ENCODE data around the gene SLC22A1. TPM values are rescaled to one million over a fixed set of nuclear protein-coding genes. Genes with fewer than 3 reads are reported as not detected.

The SLC22A1 gene
- total and polyA plus RNA-seq, 2 of the 8 experiments (the other 6 are each of a cell fraction or from before 2014, with no cell fraction given): 0.12 to 0.45 TPM

DNA sequence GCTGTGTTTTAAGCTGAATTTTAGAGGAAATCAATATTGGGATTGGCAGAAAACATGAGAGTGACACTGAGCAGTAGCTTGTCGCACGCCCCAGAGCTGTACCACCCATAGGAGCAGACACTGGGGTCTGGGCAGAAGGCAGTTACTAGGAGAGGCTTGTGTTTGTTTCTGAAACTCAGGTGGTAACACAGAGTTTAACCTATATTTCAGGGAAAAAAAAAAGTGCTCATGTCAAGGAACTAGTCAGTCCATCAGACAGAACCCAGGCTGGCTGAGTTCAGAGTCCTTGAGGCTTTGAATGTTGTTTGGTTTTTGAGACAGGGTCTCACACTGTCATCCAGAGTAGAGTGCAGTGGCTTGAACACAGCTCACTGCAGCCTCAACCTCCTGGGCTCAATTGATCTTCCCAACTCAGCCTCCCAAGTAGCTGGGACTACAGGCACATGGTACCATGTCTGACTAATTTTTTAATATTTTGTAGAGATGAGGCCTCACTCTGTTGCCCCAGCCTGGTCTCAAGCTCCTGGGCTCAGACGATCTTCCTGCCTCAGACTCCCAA, 6.6 kb downstream of the SLC22A1 start:
- 92% methylated on average over 3 of the region's 3 CpGs; no CpG with 5 or more reads in 1 of the 2 experiments for WGBS, 2 experiments (ENCODE audit: extremely low coverage in 1 of 2, insufficient coverage in 1 of 2, insufficient read length in 1 of 2, insufficient replicate concordance in 2 of 2, low coverage in 1 of 2, low lambda C conversion rate in 2 of 2, missing lambda C conversion rate in 1 of 2)
- Histone ChIP-seq H3K18ac (ENCODE audit: extremely low read depth, low read length) (no peak overlapping the region), H2AFZ (ENCODE audit: low read length) (no peak overlapping the region)
- TF ChIP-seq CTCF (IDR thresholded peaks at IDR 0.05; ENCODE audit: control extremely low read depth in 1 of 3, insufficient read depth in 1 of 3, low read depth in 1 of 3, low read length in 3 of 3) (no peak), CREB1 (IDR thresholded peaks at IDR 0.05) (no peak), SP4 (IDR thresholded peaks at IDR 0.05; ENCODE audit: low read length) (no peak), ASH2L (IDR thresholded peaks at IDR 0.05; ENCODE audit: low read length) (no peak), SUZ12 (IDR thresholded peaks at IDR 0.05; ENCODE audit: low read length) (no peak), RAD21 (IDR thresholded peaks at IDR 0.05 in 1 of 2, conservative IDR thresholded peaks at IDR 0.05 in 1 of 2; ENCODE audit: low read depth in 2 of 2, low read length in 2 of 2) (no peak), FOSL1 (IDR thresholded peaks at IDR 0.05; ENCODE audit: insufficient read depth, low read depth, low read length) (no peak), CBX5 (IDR thresholded peaks at IDR 0.05; ENCODE audit: low read depth, low read length) (no peak), POLR2A (IDR thresholded peaks at IDR 0.05; ENCODE audit: control extremely low read depth in 1 of 2, low read depth in 2 of 2, low read length in 2 of 2) (no peak), EP300 (IDR thresholded peaks at IDR 0.05; ENCODE audit: borderline replicate concordance in 1 of 2, low read depth in 2 of 2, low read length in 2 of 2) (no peak), TAF7 (optimal IDR thresholded peaks at IDR 0.05; ENCODE audit: borderline replicate concordance, low read depth, low read length) (no peak)

More for the DNA sequence above, 6.6 kb downstream of the SLC22A1 start:
- Histone ChIP-seq H2BK20ac (ENCODE audit: low read length) (no peak overlapping the region), H3K79me1 (ENCODE audit: low read depth, low read length) (no peaks in the 10 kb centered on the region), H2AK5ac (ENCODE audit: low read depth, low read length) (no peak overlapping the region), H4K91ac (replicated peaks; ENCODE audit: insufficient read length, low read length) (no peak overlapping the region), H2BK15ac (ENCODE audit: low read length) (no peak overlapping the region), H3K14ac (ENCODE audit: insufficient read length) (no peak overlapping the region), H3K9ac (replicated peaks in 1 of 4; ENCODE audit: extremely low read depth in 1 of 4, low read depth in 3 of 4, low read length in 3 of 4) (no peak overlapping the region), H3K56ac (replicated peaks; ENCODE audit: insufficient read length, low read depth, low read length) (no peak overlapping the region), H3K9me3 (ENCODE audit: insufficient read depth in 2 of 2, low read depth in 1 of 2, low read length in 1 of 2) (no peaks in the 10 kb centered on the region), H3K23me2 (ENCODE audit: low read depth, low read length) (no peaks in the 10 kb centered on the region), H3K27ac (ENCODE audit: low read depth, low read length) (no peak overlapping the region), H3K79me2 (ENCODE audit: control insufficient read depth in 1 of 2, insufficient read depth in 2 of 2, low read length in 2 of 2) (no peaks in the 10 kb centered on the region), H3K4ac (replicated peaks; ENCODE audit: insufficient read length, low read depth, low read length) (no peak overlapping the region), H3K4me3 (ENCODE audit: extremely low read depth in 1 of 4, insufficient read depth in 2 of 4, low read depth in 3 of 4, low read length in 4 of 4) (no peak overlapping the region), H4K8ac (ENCODE audit: extremely low read depth, insufficient read depth, low read length) (no peak overlapping the region), H2BK5ac (ENCODE audit: low read depth, low read length) (no peak overlapping the region), H4K5ac (ENCODE audit: insufficient read length, low read depth, low read length) (no peak overlapping the region), H3K4me1 (replicated peaks in 1 of 4; ENCODE audit: control insufficient read depth in 3 of 4, insufficient read depth in 4 of 4, low read length in 3 of 4) (peaks cover 5 to 12% (median 11%) of the 10 kb centered on the region in 4 experiments), H3K27me3 (replicated peaks in 1 of 4; ENCODE audit: control insufficient read depth in 3 of 4, extremely low read depth in 1 of 4, insufficient read depth in 3 of 4, low read length in 3 of 4) (no peaks in the 10 kb centered on the region; a peak in 1 of 7 replicates), H3K36me3 (ENCODE audit: control insufficient read depth in 2 of 4, insufficient read depth in 4 of 4, low read length in 3 of 4) (no peaks in the 10 kb centered on the region), H2BK12ac (ENCODE audit: low read depth, low read length) (no peak overlapping the region), H2BK120ac (replicated peaks; ENCODE audit: low read depth, low read length) (no peak overlapping the region), H3K23ac (ENCODE audit: insufficient read length) (no peak overlapping the region), H3K4me2 (ENCODE audit: insufficient read depth in 1 of 2, low read depth in 2 of 2, low read length in 2 of 2) (no peak overlapping the region), H4K20me1 (replicated peaks in 1 of 2; ENCODE audit: control insufficient read depth in 1 of 2, insufficient read depth in 2 of 2, low read length in 2 of 2) (no peaks in the 10 kb centered on the region)
- no peak for DNase-seq (ENCODE audit: low read depth in 1 of 2, low spot score in 2 of 2)
- CTCF ChIA-PET (ENCODE audit: partially characterized antibody): interaction anchor here (0.6 to 3.4 kb wide), 6 partner anchors 8 to 327 kb away, joined by 3 to 17 read pairs (median 4); no protein-coding TSS in a partner anchor
- no peak for FAIRE-seq
- POLR2A ChIA-PET (ENCODE audit: partially characterized antibody): interaction anchor here (0.6 to 0.8 kb wide), 2 partner anchors 19 to 115 kb away, joined by 5 read pairs; no protein-coding TSS in a partner anchor
